SK-N-SH (cell line): ENCODE data around the gene NBPF12.
"Not testable (repeated sequence)": the region's sequence is repeated elsewhere in the genome, so short reads cannot be mapped to it uniquely, and the experiment has no call there.

ENCODE experiments used
- ELF1 ChIP-seq: IDR thresholded peaks from 2 replicates; pipeline ENCODE4 v1.4.0; 2012
- EP300 ChIP-seq, 2 experiments: IDR thresholded peaks; 2 replicates each; pipeline versions ENCODE4 v1.4.0 to v1.6.1; 2012; ENCODE audit warnings: borderline replicate concordance in 1 of 2, low read depth in 1 of 2, low read length in 1 of 2
- FOXJ3 ChIP-seq: sonication (generic); formaldehyde crosslinking; IDR thresholded peaks from 2 replicates; pipeline ENCODE4 v1.5.1; 2020; ENCODE audit warnings: mild to moderate bottlenecking, missing genetic modification reagents
- IRF3 ChIP-seq: fragments of 150-350 bp; IDR thresholded peaks from 2 replicates; pipeline ENCODE4 v1.6.1; 2016; ENCODE audit warnings: mild to moderate bottlenecking, low read depth, low read length
- MXI1 ChIP-seq: IDR thresholded peaks from 2 replicates; pipeline ENCODE4 v1.6.1; 2012; ENCODE audit warnings: mild to moderate bottlenecking, low read depth, low read length, improper control_type of control experiment
- NRF1 ChIP-seq: IDR thresholded peaks from 2 replicates; pipeline ENCODE4 v1.6.1; 2012; ENCODE audit warnings: low read depth, mild to moderate bottlenecking, low read length
- POLR2AphosphoS5 ChIP-seq: IDR thresholded peaks from 2 replicates; pipeline ENCODE4 v1.6.1; 2012; ENCODE audit warnings: low read depth, low read length
- RAD21 ChIP-seq: IDR thresholded peaks from 2 replicates; pipeline ENCODE4 v1.6.1; 2012; ENCODE audit warnings: mild to moderate bottlenecking, low read length
- RCOR1 ChIP-seq: fragments of 150-350 bp; IDR thresholded peaks from 2 replicates; pipeline ENCODE4 v1.6.1; 2017; ENCODE audit warnings: antibody characterized with exemption, low read length
- TEAD4 ChIP-seq: IDR thresholded peaks from 2 replicates; pipeline ENCODE4 v1.4.0; 2012; ENCODE audit warnings: mild to moderate bottlenecking, borderline replicate concordance; ENCODE audit not compliant: insufficient read depth
- YY1 ChIP-seq: IDR thresholded peaks from 2 replicates; pipeline ENCODE4 v1.4.0; 2012; ENCODE audit warnings: low read depth, mild to moderate bottlenecking
- TF ChIP-seq, protein P1 (sequence below): fragments of 200-600 bp; sonication (generic); IDR thresholded peaks from 2 replicates; pipeline ENCODE4 v1.6.1; 2017; ENCODE audit warnings: antibody characterized with exemption, mild to moderate bottlenecking, moderate library complexity
- TF ChIP-seq, protein P2 (sequence below): IDR thresholded peaks from 2 replicates; pipeline ENCODE4; 2012
- TF ChIP-seq, protein P3 (sequence below): IDR thresholded peaks from 2 replicates; pipeline ENCODE4 v1.6.1; 2012; ENCODE audit warnings: mild to moderate bottlenecking, low read depth, low read length, moderate library complexity

DNA sequence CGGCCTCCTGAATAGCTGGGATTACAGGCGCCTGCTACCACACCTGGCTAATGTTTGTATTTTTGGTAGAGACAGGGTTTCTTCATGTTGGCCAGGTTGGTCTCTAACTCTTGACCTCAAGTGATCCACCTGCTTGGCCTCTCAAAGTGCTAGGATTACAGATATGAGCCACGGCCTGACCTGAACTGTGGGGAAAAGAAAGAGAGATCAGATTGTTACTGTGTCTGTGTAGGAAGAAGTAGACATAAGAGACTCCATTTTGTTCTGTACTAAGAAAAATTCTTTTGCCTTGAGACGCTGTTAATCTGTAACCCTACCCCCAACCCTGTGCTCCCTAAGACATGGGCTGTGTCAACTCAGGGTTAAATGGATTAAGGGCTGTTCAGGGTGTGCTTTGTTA lies 10.0 kb downstream of the NBPF12 start:
- TF ChIP-seq IRF3; YY1; EP300 (IDR thresholded peaks at IDR 0.05; ENCODE audit: borderline replicate concordance in 1 of 2, low read depth in 1 of 2, low read length in 1 of 2); POLR2AphosphoS5; RCOR1; MXI1; FOXJ3 (CRISPR knock-in tag); TEAD4; RAD21; NRF1; ELF1: not testable (repeated sequence)
- TF ChIP-seq, protein P1, sequence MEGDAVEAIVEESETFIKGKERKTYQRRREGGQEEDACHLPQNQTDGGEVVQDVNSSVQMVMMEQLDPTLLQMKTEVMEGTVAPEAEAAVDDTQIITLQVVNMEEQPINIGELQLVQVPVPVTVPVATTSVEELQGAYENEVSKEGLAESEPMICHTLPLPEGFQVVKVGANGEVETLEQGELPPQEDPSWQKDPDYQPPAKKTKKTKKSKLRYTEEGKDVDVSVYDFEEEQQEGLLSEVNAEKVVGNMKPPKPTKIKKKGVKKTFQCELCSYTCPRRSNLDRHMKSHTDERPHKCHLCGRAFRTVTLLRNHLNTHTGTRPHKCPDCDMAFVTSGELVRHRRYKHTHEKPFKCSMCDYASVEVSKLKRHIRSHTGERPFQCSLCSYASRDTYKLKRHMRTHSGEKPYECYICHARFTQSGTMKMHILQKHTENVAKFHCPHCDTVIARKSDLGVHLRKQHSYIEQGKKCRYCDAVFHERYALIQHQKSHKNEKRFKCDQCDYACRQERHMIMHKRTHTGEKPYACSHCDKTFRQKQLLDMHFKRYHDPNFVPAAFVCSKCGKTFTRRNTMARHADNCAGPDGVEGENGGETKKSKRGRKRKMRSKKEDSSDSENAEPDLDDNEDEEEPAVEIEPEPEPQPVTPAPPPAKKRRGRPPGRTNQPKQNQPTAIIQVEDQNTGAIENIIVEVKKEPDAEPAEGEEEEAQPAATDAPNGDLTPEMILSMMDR: not testable (repeated sequence)
- TF ChIP-seq, protein P2, sequence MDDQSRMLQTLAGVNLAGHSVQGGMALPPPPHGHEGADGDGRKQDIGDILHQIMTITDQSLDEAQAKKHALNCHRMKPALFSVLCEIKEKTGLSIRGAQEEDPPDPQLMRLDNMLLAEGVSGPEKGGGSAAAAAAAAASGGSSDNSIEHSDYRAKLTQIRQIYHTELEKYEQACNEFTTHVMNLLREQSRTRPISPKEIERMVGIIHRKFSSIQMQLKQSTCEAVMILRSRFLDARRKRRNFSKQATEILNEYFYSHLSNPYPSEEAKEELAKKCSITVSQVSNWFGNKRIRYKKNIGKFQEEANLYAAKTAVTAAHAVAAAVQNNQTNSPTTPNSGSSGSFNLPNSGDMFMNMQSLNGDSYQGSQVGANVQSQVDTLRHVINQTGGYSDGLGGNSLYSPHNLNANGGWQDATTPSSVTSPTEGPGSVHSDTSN: not testable (repeated sequence)
- TF ChIP-seq, protein P3, sequence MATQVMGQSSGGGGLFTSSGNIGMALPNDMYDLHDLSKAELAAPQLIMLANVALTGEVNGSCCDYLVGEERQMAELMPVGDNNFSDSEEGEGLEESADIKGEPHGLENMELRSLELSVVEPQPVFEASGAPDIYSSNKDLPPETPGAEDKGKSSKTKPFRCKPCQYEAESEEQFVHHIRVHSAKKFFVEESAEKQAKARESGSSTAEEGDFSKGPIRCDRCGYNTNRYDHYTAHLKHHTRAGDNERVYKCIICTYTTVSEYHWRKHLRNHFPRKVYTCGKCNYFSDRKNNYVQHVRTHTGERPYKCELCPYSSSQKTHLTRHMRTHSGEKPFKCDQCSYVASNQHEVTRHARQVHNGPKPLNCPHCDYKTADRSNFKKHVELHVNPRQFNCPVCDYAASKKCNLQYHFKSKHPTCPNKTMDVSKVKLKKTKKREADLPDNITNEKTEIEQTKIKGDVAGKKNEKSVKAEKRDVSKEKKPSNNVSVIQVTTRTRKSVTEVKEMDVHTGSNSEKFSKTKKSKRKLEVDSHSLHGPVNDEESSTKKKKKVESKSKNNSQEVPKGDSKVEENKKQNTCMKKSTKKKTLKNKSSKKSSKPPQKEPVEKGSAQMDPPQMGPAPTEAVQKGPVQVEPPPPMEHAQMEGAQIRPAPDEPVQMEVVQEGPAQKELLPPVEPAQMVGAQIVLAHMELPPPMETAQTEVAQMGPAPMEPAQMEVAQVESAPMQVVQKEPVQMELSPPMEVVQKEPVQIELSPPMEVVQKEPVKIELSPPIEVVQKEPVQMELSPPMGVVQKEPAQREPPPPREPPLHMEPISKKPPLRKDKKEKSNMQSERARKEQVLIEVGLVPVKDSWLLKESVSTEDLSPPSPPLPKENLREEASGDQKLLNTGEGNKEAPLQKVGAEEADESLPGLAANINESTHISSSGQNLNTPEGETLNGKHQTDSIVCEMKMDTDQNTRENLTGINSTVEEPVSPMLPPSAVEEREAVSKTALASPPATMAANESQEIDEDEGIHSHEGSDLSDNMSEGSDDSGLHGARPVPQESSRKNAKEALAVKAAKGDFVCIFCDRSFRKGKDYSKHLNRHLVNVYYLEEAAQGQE: not testable (repeated sequence)
